Measurements from ENCODE around the gene PRICKLE3.

DNA sequence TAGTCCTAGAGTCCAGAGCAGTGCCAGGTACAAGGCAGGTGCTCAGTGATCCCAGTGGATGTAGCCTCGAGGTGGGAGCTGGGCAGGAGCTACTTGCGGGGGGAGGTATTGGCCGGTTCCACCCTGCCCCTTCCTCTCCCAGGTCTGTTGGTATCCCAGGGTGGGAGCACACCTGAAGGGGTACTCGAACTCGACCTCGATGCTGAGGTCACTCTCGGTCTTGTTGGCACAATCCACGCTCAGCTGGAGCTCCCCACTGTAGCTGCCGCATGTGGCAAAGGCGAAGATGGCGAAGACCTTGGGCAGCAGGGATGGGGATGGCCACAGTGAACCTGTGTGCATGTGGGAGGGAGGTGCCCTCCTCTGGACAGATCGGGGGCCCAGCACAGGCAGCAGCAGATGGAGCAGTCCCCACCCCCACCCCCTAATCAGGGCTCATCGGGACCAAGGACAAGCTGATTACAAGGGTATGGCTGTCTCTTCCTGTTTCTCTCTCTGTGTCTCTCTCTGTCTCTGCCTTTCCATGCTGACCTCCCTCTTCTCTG, 11.4 kb upstream of the PRICKLE3 start:
- TF ChIP-seq, protein P1, sequence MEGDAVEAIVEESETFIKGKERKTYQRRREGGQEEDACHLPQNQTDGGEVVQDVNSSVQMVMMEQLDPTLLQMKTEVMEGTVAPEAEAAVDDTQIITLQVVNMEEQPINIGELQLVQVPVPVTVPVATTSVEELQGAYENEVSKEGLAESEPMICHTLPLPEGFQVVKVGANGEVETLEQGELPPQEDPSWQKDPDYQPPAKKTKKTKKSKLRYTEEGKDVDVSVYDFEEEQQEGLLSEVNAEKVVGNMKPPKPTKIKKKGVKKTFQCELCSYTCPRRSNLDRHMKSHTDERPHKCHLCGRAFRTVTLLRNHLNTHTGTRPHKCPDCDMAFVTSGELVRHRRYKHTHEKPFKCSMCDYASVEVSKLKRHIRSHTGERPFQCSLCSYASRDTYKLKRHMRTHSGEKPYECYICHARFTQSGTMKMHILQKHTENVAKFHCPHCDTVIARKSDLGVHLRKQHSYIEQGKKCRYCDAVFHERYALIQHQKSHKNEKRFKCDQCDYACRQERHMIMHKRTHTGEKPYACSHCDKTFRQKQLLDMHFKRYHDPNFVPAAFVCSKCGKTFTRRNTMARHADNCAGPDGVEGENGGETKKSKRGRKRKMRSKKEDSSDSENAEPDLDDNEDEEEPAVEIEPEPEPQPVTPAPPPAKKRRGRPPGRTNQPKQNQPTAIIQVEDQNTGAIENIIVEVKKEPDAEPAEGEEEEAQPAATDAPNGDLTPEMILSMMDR (IDR thresholded peaks at IDR 0.05), result no peak
- no peak for TF ChIP-seq POLR2AphosphoS5 (IDR thresholded peaks at IDR 0.05; ENCODE audit: insufficient read depth in 1 of 2, low read depth in 1 of 2)
